AG04450 (cell line): ENCODE results near the gene GNB3. TPM values are rescaled to one million over a fixed set of nuclear protein-coding genes. Genes with fewer than 3 reads are reported as not detected.
A peak's percentile ranks its signal among the peaks of the same experiment; 100 is the strongest.
"Not testable (repeated sequence)": the region's sequence is repeated elsewhere in the genome, so short reads cannot be mapped to it uniquely, and the experiment has no call there.

Experiments
- CTCF ChIA-PET: fragments of 300-600, 350-600 bp; formaldehyde crosslinking; extraction: SDS; loops from one replicate; lab custom pipeline; 2022; ENCODE audit warnings: antibody characterized with exemption, inconsistent platforms; lab: Charles Lee
- POLR2A ChIA-PET: fragments of 350-600 bp; formaldehyde crosslinking; extraction: SDS; loops from one replicate; lab custom pipeline; 2021; ENCODE audit warnings: antibody characterized with exemption, inconsistent platforms; lab: Yijun Ruan, JAX
- DNase-seq: peaks from one replicate; pipeline ENCODE4 v3.0.0-alpha.2; 2011; ENCODE audit warnings: low read depth, low spot score
- H3K27ac ChIP-seq: one replicate; pipeline ENCODE4 v1.5.1; 2012; ENCODE audit warnings: low read depth, low read length, control low read depth
- H3K27me3 ChIP-seq: one replicate; pipeline ENCODE4 v1.6.0; 2012; ENCODE audit warnings: low read length; ENCODE audit not compliant: control insufficient read depth, insufficient read depth
- H3K4me3 ChIP-seq: 2 replicates; pipeline ENCODE4 v1.5.1; 2011; ENCODE audit warnings: mild to moderate bottlenecking, low read depth, low read length, control low read depth
- H3K9me3 ChIP-seq: 2 replicates; pipeline ENCODE4 v1.5.1; 2012; ENCODE audit warnings: low read length; ENCODE audit not compliant: control insufficient read depth, insufficient read depth
- CTCF ChIP-seq: IDR thresholded peaks from 2 replicates; pipeline ENCODE4 v1.5.1; 2011; ENCODE audit warnings: low read depth, low read length, control low read depth, inconsistent platforms
- polyA plus RNA-seq: library from polyadenylated mRNA; depleted of rRNA; stranded (reverse); fragments of >200 nt; gene quantifications from 2 replicates; pipeline ENCODE4 v1.2.3, GENCODE V29; 2011

The GNB3 gene
- polyA plus RNA-seq, 1 experiment = 3.6 TPM

GRCh38 chr12:6884539-6884938 lies 43.8 kb downstream of the GNB3 start:
- no peak for DNase-seq
- ChIA-PET POLR2A (interaction anchor here (0.7 to 1.2 kb wide), 2 partner anchors 16 to 30 kb away, joined by 3 to 4 read pairs; partner anchors contain the start of gene ENO2), CTCF (interaction anchor here (0.6 to 0.7 kb wide), 2 partner anchors 15 to 39 kb away, joined by 3 read pairs; no protein-coding TSS in a partner anchor)
- Histone ChIP-seq H3K27ac (no peak overlapping the region), H3K27me3 (no peaks in the 10 kb centered on the region), H3K9me3 (no peaks in the 10 kb centered on the region), H3K4me3 (no peak overlapping the region)
- TF ChIP-seq CTCF = no peak

DNA sequence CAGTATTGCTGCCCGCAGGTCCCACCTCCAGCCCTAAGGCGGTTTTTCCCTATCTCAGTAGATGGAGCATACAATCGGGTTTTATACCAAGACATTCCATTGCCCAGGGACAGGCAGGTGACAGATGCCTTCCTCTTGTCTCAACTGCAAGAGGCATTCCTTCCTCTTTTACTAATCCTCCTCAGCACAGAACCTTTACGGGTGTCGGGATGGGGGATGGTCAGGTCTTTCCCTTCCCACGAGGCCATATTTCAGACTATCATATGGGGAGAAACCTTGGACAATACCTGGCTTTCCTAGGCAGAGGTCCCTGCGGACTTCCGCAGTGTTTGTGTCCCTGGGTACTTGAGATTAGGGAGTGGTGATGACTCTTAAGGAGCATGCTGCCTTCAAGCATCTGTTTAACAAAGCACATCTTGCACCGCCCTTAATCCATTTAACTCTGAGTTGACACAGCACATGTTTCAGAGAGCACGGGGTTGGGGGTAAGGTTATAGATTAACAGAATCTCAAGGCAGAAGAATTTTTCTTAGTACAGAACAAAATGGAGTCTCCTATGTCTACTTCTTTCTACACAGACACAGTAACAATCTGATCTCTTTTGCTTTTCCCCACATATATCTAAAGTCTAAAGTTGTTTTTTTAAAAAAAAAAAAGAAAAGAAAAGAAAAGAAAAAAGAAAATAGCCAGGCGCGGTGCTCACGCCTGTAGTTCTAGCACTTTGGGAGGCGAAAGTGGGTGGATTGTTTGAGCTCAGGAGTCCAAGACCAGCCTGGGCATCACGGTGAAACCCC lies 45.7 kb downstream of the GNB3 start:
- H3K27ac ChIP-seq, H3K9me3 ChIP-seq, H3K27me3 ChIP-seq, POLR2A ChIA-PET, DNase-seq, H3K4me3 ChIP-seq: not testable (repeated sequence)
- CTCF ChIA-PET = interaction anchor here (1.1 kb wide), 1 partner anchor 14 kb away, joined by 10 read pairs; the partner anchor contains the start of gene SPSB2

GRCh38 chr12:6887460-6887859 lies 46.7 kb downstream of the GNB3 start:
- H3K27ac ChIP-seq = no peak overlapping the region
- no peaks in the 10 kb centered on the region for H3K27me3 ChIP-seq
- no peak for DNase-seq
- TF ChIP-seq CTCF = no peak
- no peak overlapping the region for H3K4me3 ChIP-seq
- CTCF ChIA-PET = interaction anchor here (1.1 kb wide), 1 partner anchor 15 kb away, joined by 10 read pairs; the partner anchor contains the start of gene SPSB2
- POLR2A ChIA-PET = interaction anchor here (0.7 kb wide), 1 partner anchor 14 kb away, joined by 3 read pairs; the partner anchor contains the start of gene SPSB2
- H3K9me3 ChIP-seq = no peaks in the 10 kb centered on the region; the same call in 1 of the 2 replicates

DNA sequence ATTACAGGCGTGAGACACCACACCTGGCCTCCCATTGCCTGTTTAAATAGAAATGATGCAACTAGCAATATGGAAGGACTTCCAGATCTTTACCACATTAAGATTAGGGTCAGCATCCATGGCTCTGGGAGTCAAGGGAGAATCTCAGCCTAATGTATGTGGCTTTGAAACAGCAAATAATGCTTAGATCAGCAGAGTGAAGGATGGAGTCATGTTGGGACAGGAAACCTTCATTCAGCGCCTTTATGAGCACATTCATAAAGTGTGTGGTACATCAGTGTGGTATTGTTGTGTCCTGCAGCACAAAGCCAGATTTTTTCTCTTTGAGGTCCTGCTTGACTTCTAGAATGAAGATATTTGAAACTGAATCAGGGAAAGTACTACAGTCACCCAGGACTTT lies 47.6 kb downstream of the GNB3 start:
- no peaks in the 10 kb centered on the region; the same call in 1 of the 2 replicates for H3K9me3 ChIP-seq
- ChIA-PET CTCF (no interaction called here), POLR2A (no interaction called here)
- no peak for DNase-seq
- H3K4me3 ChIP-seq = no peak overlapping the region
- TF ChIP-seq CTCF = no peak
- no peak overlapping the region for H3K27ac ChIP-seq
- no peaks in the 10 kb centered on the region for H3K27me3 ChIP-seq

DNA sequence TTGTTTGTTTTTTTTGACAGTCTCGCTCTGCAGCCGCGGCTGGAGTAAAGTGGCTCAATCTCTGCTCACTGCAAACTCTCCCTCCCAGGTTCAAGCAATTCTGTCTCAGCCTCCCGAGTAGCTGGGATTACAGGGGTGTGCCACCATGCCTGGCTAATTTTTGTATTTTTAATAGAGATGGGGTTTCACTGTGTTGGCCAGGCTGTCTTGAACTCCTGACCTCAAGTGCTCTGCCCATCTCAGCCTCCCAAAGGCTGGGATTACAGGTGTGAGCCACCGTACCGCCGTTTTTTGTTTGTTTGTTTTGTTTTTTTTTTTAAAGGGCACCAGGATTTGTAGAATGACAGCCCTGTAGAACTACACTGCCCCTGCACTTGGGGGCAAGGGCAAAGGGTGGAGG lies 48.1 kb downstream of the GNB3 start:
- H3K27ac ChIP-seq, H3K9me3 ChIP-seq, DNase-seq, H3K4me3 ChIP-seq, H3K27me3 ChIP-seq, POLR2A ChIA-PET: not testable (repeated sequence)
- CTCF ChIA-PET = interaction anchor here (0.9 kb wide), 1 partner anchor 19 kb away, joined by 3 read pairs; no protein-coding TSS in a partner anchor

GRCh38 chr12:6889775-6890573 lies 49.2 kb downstream of the GNB3 start:
- CTCF ChIA-PET = interaction anchor here (0.9 kb wide), 1 partner anchor 20 kb away, joined by 3 read pairs; no protein-coding TSS in a partner anchor
- not testable (repeated sequence) for H3K27me3 ChIP-seq, H3K4me3 ChIP-seq, H3K9me3 ChIP-seq, DNase-seq
- peak overlapping the region; percentile 94 for H3K27ac ChIP-seq
- POLR2A ChIA-PET = interaction anchor here (1.0 kb wide), 1 partner anchor 9 kb away, joined by 3 read pairs; no protein-coding TSS in a partner anchor
